ENCODE results near the gene CTSV.
"Not testable (repeated sequence)": the region's sequence is repeated elsewhere in the genome, so short reads cannot be mapped to it uniquely, and the experiment has no call there.

The CTSV gene

GRCh38 chr9:97055891-97056290, 16.9 kb upstream of the CTSV start:
- Histone ChIP-seq H2BK5ac (ENCODE audit: low read depth, low read length, poor library complexity, severe bottlenecking) (peak overlapping the region; percentile 73), H3K27me3 (ENCODE audit: control insufficient read depth in 1 of 2, insufficient read depth in 1 of 2, low read length in 2 of 2) (peaks cover 7 to 33% of the 10 kb centered on the region in 2 experiments)
- H3K4me1 ChIP-seq (ENCODE audit: control insufficient read depth, insufficient read depth, low read depth, low read length); H2AFZ ChIP-seq (ENCODE audit: low read depth, low read length); H3K9me3 ChIP-seq (ENCODE audit: control insufficient read depth, low read length); H2BK15ac ChIP-seq (ENCODE audit: low read depth, poor library complexity, severe bottlenecking); H3K23ac ChIP-seq (ENCODE audit: low read length in 2 of 2); H3K18ac ChIP-seq (ENCODE audit: low read depth in 1 of 2, low read length in 2 of 2); H3K4me2 ChIP-seq (ENCODE audit: low read length, poor library complexity, severe bottlenecking); H3K4ac ChIP-seq (ENCODE audit: low read depth in 1 of 2, low read length in 2 of 2); H3K4me3 ChIP-seq (ENCODE audit: insufficient read depth in 1 of 2, low read depth in 1 of 2, low read length in 2 of 2); H4K8ac ChIP-seq (ENCODE audit: low read length); H3K14ac ChIP-seq (ENCODE audit: low read length in 2 of 2); H2AK5ac ChIP-seq (ENCODE audit: low read length, severe bottlenecking); H2BK12ac ChIP-seq (ENCODE audit: low read length in 2 of 2); H2BK120ac ChIP-seq (ENCODE audit: low read depth, low read length); H3K36me3 ChIP-seq (ENCODE audit: control insufficient read depth in 1 of 2, insufficient read depth in 2 of 2, low read depth in 1 of 2, low read length in 2 of 2); H4K91ac ChIP-seq (ENCODE audit: low read length); H3K9ac ChIP-seq (ENCODE audit: low read length); H3K27ac ChIP-seq (ENCODE audit: low read length, poor library complexity, severe bottlenecking); DNase-seq; H3K79me1 ChIP-seq (replicated peaks; ENCODE audit: low read length, poor library complexity, severe bottlenecking): not testable (repeated sequence)
- 96% methylated on average over 10 of the region's 13 CpGs for WGBS

- H2BK120ac ChIP-seq (ENCODE audit: low read depth, low read length) = no peak overlapping the region
- H2AFZ ChIP-seq (ENCODE audit: low read depth, low read length) = no peak overlapping the region
- no peak overlapping the region for H2BK12ac ChIP-seq (ENCODE audit: low read length in 2 of 2)
- no peak overlapping the region for H2BK15ac ChIP-seq (ENCODE audit: low read depth, poor library complexity, severe bottlenecking)
- no peak overlapping the region for H3K9ac ChIP-seq (ENCODE audit: low read length)
- peaks cover 7 to 40% of the 10 kb centered on the region in 2 experiments for H3K27me3 ChIP-seq (ENCODE audit: control insufficient read depth in 1 of 2, insufficient read depth in 1 of 2, low read length in 2 of 2)
- no peaks in the 10 kb centered on the region for H3K9me3 ChIP-seq (ENCODE audit: control insufficient read depth, low read length)
- no peak overlapping the region for H3K23ac ChIP-seq (ENCODE audit: low read length in 2 of 2)
- H3K36me3 ChIP-seq (ENCODE audit: control insufficient read depth in 1 of 2, insufficient read depth in 2 of 2, low read depth in 1 of 2, low read length in 2 of 2) = no peaks in the 10 kb centered on the region
- H2AK5ac ChIP-seq (ENCODE audit: low read length, severe bottlenecking) = no peak overlapping the region
- H3K14ac ChIP-seq (ENCODE audit: low read length in 2 of 2) = no peak overlapping the region
- H3K4me2 ChIP-seq (ENCODE audit: low read length, poor library complexity, severe bottlenecking) = no peak overlapping the region
- no peak overlapping the region for H4K91ac ChIP-seq (ENCODE audit: low read length)
- H3K4me1 ChIP-seq (ENCODE audit: control insufficient read depth, insufficient read depth, low read depth, low read length) = no peaks in the 10 kb centered on the region
- no peak overlapping the region for H3K4me3 ChIP-seq (ENCODE audit: insufficient read depth in 1 of 2, low read depth in 1 of 2, low read length in 2 of 2)
- no peak overlapping the region for H3K18ac ChIP-seq (ENCODE audit: low read depth in 1 of 2, low read length in 2 of 2)
- H3K27ac ChIP-seq (ENCODE audit: low read length, poor library complexity, severe bottlenecking) = no peak overlapping the region
- no peak for DNase-seq
- WGBS = 39% methylated on average over 3 of the region's 3 CpGs
- no peak overlapping the region for H4K8ac ChIP-seq (ENCODE audit: low read length)
- H3K4ac ChIP-seq (ENCODE audit: low read depth in 1 of 2, low read length in 2 of 2) = no peak overlapping the region
- no peaks in the 10 kb centered on the region for H3K79me1 ChIP-seq (replicated peaks; ENCODE audit: low read length, poor library complexity, severe bottlenecking)
- no peak overlapping the region for H2BK5ac ChIP-seq (ENCODE audit: low read depth, low read length, poor library complexity, severe bottlenecking)
Measured at GRCh38 chr9:97053717-97054116, 14.8 kb upstream of the CTSV start.

- H3K4me2 ChIP-seq (ENCODE audit: low read length, poor library complexity, severe bottlenecking) = no peak overlapping the region
- 76% methylated on average over 2 of the region's 2 CpGs for WGBS
- no peak overlapping the region for H2BK120ac ChIP-seq (ENCODE audit: low read depth, low read length)
- no peaks in the 10 kb centered on the region for H3K9me3 ChIP-seq (ENCODE audit: control insufficient read depth, low read length)
- no peak overlapping the region for H4K91ac ChIP-seq (ENCODE audit: low read length)
- peaks cover 11 to 40% of the 10 kb centered on the region in 2 experiments for H3K27me3 ChIP-seq (ENCODE audit: control insufficient read depth in 1 of 2, insufficient read depth in 1 of 2, low read length in 2 of 2)
- no peak overlapping the region for H2AK5ac ChIP-seq (ENCODE audit: low read length, severe bottlenecking)
- no peak overlapping the region for H3K4ac ChIP-seq (ENCODE audit: low read depth in 1 of 2, low read length in 2 of 2)
- H2BK5ac ChIP-seq (ENCODE audit: low read depth, low read length, poor library complexity, severe bottlenecking) = no peak overlapping the region
- no peaks in the 10 kb centered on the region for H3K36me3 ChIP-seq (ENCODE audit: control insufficient read depth in 1 of 2, insufficient read depth in 2 of 2, low read depth in 1 of 2, low read length in 2 of 2)
- H3K27ac ChIP-seq (ENCODE audit: low read length, poor library complexity, severe bottlenecking) = no peak overlapping the region
- no peak overlapping the region for H2AFZ ChIP-seq (ENCODE audit: low read depth, low read length)
- H2BK12ac ChIP-seq (ENCODE audit: low read length in 2 of 2) = no peak overlapping the region
- no peak for DNase-seq
- H3K79me1 ChIP-seq (replicated peaks; ENCODE audit: low read length, poor library complexity, severe bottlenecking) = no peaks in the 10 kb centered on the region
- H2BK15ac ChIP-seq (ENCODE audit: low read depth, poor library complexity, severe bottlenecking) = no peak overlapping the region
- no peak overlapping the region for H4K8ac ChIP-seq (ENCODE audit: low read length)
- no peak overlapping the region for H3K4me3 ChIP-seq (ENCODE audit: insufficient read depth in 1 of 2, low read depth in 1 of 2, low read length in 2 of 2)
- H3K23ac ChIP-seq (ENCODE audit: low read length in 2 of 2) = no peak overlapping the region
- no peaks in the 10 kb centered on the region for H3K4me1 ChIP-seq (ENCODE audit: control insufficient read depth, insufficient read depth, low read depth, low read length)
- no peak overlapping the region for H3K18ac ChIP-seq (ENCODE audit: low read depth in 1 of 2, low read length in 2 of 2)
- no peak overlapping the region for H3K9ac ChIP-seq (ENCODE audit: low read length)
- no peak overlapping the region for H3K14ac ChIP-seq (ENCODE audit: low read length in 2 of 2)
Measured at GRCh38 chr9:97052735-97053134, 13.8 kb upstream of the CTSV start.

GRCh38 chr9:97046228-97046627, 7.3 kb upstream of the CTSV start:
- H3K9ac ChIP-seq (ENCODE audit: low read length) = no peak overlapping the region
- H4K91ac ChIP-seq (ENCODE audit: low read length) = no peak overlapping the region
- no peaks in the 10 kb centered on the region for H3K9me3 ChIP-seq (ENCODE audit: control insufficient read depth, low read length)
- no peak overlapping the region for H3K23ac ChIP-seq (ENCODE audit: low read length in 2 of 2)
- H3K27me3 ChIP-seq (ENCODE audit: control insufficient read depth in 1 of 2, insufficient read depth in 1 of 2, low read length in 2 of 2) = peaks cover 21 to 23% of the 10 kb centered on the region in 2 experiments
- no peak overlapping the region for H2BK12ac ChIP-seq (ENCODE audit: low read length in 2 of 2)
- H2BK5ac ChIP-seq (ENCODE audit: low read depth, low read length, poor library complexity, severe bottlenecking) = no peak overlapping the region
- H2BK15ac ChIP-seq (ENCODE audit: low read depth, poor library complexity, severe bottlenecking) = peak overlapping the region; percentile 23
- H3K4ac ChIP-seq (ENCODE audit: low read depth in 1 of 2, low read length in 2 of 2) = no peak overlapping the region
- H3K36me3 ChIP-seq (ENCODE audit: control insufficient read depth in 1 of 2, insufficient read depth in 2 of 2, low read depth in 1 of 2, low read length in 2 of 2) = no peaks in the 10 kb centered on the region
- no peak overlapping the region for H2AFZ ChIP-seq (ENCODE audit: low read depth, low read length)
- H2BK120ac ChIP-seq (ENCODE audit: low read depth, low read length) = no peak overlapping the region
- no peak overlapping the region for H2AK5ac ChIP-seq (ENCODE audit: low read length, severe bottlenecking)
- peaks cover 7% of the 10 kb centered on the region for H3K4me1 ChIP-seq (ENCODE audit: control insufficient read depth, insufficient read depth, low read depth, low read length)
- no peak for DNase-seq
- WGBS = 16% methylated on average over 5 of the region's 5 CpGs
- peak overlapping the region in 1 of 2 experiments; percentile 9 for H3K14ac ChIP-seq (ENCODE audit: low read length in 2 of 2)
- peak overlapping the region; percentile 11 for H3K4me2 ChIP-seq (ENCODE audit: low read length, poor library complexity, severe bottlenecking)
- no peak overlapping the region for H4K8ac ChIP-seq (ENCODE audit: low read length)
- H3K4me3 ChIP-seq (ENCODE audit: insufficient read depth in 1 of 2, low read depth in 1 of 2, low read length in 2 of 2) = no peak overlapping the region
- H3K18ac ChIP-seq (ENCODE audit: low read depth in 1 of 2, low read length in 2 of 2) = no peak overlapping the region
- H3K79me1 ChIP-seq (replicated peaks; ENCODE audit: low read length, poor library complexity, severe bottlenecking) = no peaks in the 10 kb centered on the region
- no peak overlapping the region for H3K27ac ChIP-seq (ENCODE audit: low read length, poor library complexity, severe bottlenecking)
